Measurements from ENCODE around the gene PINLYP. TPM values are rescaled to one million over a fixed set of nuclear protein-coding genes. Genes with fewer than 3 reads are reported as not detected.

The PINLYP gene
- polyA plus RNA-seq, 3 donors = 0.83 to 1.3 (median 0.93) TPM

GRCh38 chr19:43525836-43526771 is 49.5 kb upstream of the PINLYP start:
- Histone ChIP-seq H2AFZ (ENCODE audit: insufficient read depth, low read depth, low read length, poor library complexity, severe bottlenecking) (peak overlapping the region; percentile 96), H3K9me3 (replicated peaks in 1 of 2; ENCODE audit: control insufficient read depth in 1 of 2, insufficient read depth in 1 of 2, low read length in 2 of 2) (no peaks in the 10 kb centered on the region), H3K27me3 (ENCODE audit: control insufficient read depth in 2 of 2, insufficient read depth in 2 of 2, low read length in 2 of 2) (no peaks in the 10 kb centered on the region), H3K79me2 (ENCODE audit: insufficient read depth, low read length) (peaks cover 54% of the 10 kb centered on the region), H4K20me1 (ENCODE audit: insufficient read depth, low read length) (peaks cover 4% of the 10 kb centered on the region), H3K36me3 (replicated peaks in 1 of 2; ENCODE audit: control insufficient read depth in 1 of 2, insufficient read depth in 2 of 2, low read length in 2 of 2) (peaks cover 0 to 8% of the 10 kb centered on the region in 2 donors), H3K9ac (ENCODE audit: insufficient read depth, low read length, poor library complexity, severe bottlenecking) (peak overlapping the region; percentile 89), H3K4me1 (ENCODE audit: control insufficient read depth in 1 of 2, insufficient read depth in 2 of 2, low read length in 2 of 2) (peaks cover 26 to 38% of the 10 kb centered on the region in 2 donors), H3K27ac (ENCODE audit: low read depth in 1 of 2, low read length in 2 of 2) (peak overlapping the region; percentile 60 to 89), H3K4me3 (replicated peaks in 1 of 3; ENCODE audit: low read depth in 2 of 3, low read length in 3 of 3) (peak overlapping the region; percentile 44 to 98 (median 91)), H3K4me2 (replicated peaks; ENCODE audit: extremely low read depth, low read length, poor library complexity, severe bottlenecking) (peak overlapping the region; percentile 99)
- TF ChIP-seq CTCF (IDR thresholded peaks at IDR 0.05) = no peak
- intact Hi-C loops (cut with micrococcal nuclease) = loop anchor here in 1 of 2 donors (2.0 kb wide), 1 partner anchor 69 kb away; no protein-coding TSS in a partner anchor
- peak in 2 of 3 donors; percentile 9 to 26 for DNase-seq
- Mint-ChIP-seq H3K27ac (peak overlapping the region; percentile 73 to 97 (median 92)), H3K4me3 (peak overlapping the region; percentile 90 to 98), H3K4me1 (peaks cover 33% of the 10 kb centered on the region), H3K36me3 (peaks cover 4 to 16% of the 10 kb centered on the region in 2 donors), H3K9me3 (no peaks in the 10 kb centered on the region), H3K27me3 (ENCODE audit: low read depth in 3 of 3) (peaks cover 0 to 2% (median 1%) of the 10 kb centered on the region in 3 donors)
- 0% methylated on average over 26 of the region's 26 CpGs for WGBS (ENCODE audit: insufficient coverage)

Data from CD14-positive monocyte (primary cell).